CD14-positive monocyte (primary cell): ENCODE data around the gene CCDC117. TPM values are rescaled to one million over a fixed set of nuclear protein-coding genes. Genes with fewer than 3 reads are reported as not detected.

Source experiments
- DNase-seq, 3 donors: peaks; one replicate each; pipeline ENCODE4 v3.0.0-alpha.2; 2011 to 2022
- H2AFZ ChIP-seq: 2 replicates; pipeline ENCODE4 v1.6.0; 2012; ENCODE audit warnings: mild to moderate bottlenecking, low read depth, low read length, inconsistent platforms; ENCODE audit not compliant: insufficient read depth, poor library complexity, severe bottlenecking
- H3K27ac ChIP-seq, 2 donors: 1 replicate in 1 of 2; 2 replicates in 1 of 2; pipeline ENCODE4 v1.5.1; 2012 to 2013; ENCODE audit warnings: low read length in 2 of 2, control low read depth in 1 of 2, inconsistent platforms in 1 of 2, low read depth in 1 of 2, mild to moderate bottlenecking in 1 of 2
- H3K27me3 ChIP-seq, 2 donors: one replicate each; pipeline versions ENCODE4 v1.6.0 to v1.6.1; 2011 to 2013; ENCODE audit warnings: low read length in 2 of 2; ENCODE audit not compliant: control insufficient read depth in 2 of 2, insufficient read depth in 2 of 2
- H3K36me3 ChIP-seq, 2 donors: replicated peaks in 1 of 2; 1 replicate in 1 of 2; 2 replicates in 1 of 2; pipeline versions ENCODE4 v1.5.1 to v1.6.1; 2012 to 2013; ENCODE audit warnings: low read length in 2 of 2, control low read depth in 1 of 2, inconsistent platforms in 1 of 2, mild to moderate bottlenecking in 1 of 2; ENCODE audit not compliant: insufficient read depth in 2 of 2, control insufficient read depth in 1 of 2
- H3K4me1 ChIP-seq, 2 donors: 1 replicate in 1 of 2; 2 replicates in 1 of 2; pipeline versions ENCODE4 v1.5.1 to v1.6.1; 2012 to 2013; ENCODE audit warnings: low read length in 2 of 2, control low read depth in 1 of 2, inconsistent platforms in 1 of 2, mild to moderate bottlenecking in 1 of 2, moderate library complexity in 1 of 2; ENCODE audit not compliant: insufficient read depth in 2 of 2, control insufficient read depth in 1 of 2
- H3K4me2 ChIP-seq: replicated peaks from 2 replicates; pipeline ENCODE3; 2012; ENCODE audit warnings: low read length, moderate library complexity, mild to moderate bottlenecking; ENCODE audit not compliant: poor library complexity, severe bottlenecking; ENCODE audit errors: extremely low read depth
- H3K4me3 ChIP-seq, 3 experiments: fragments of 200-600 bp in 1 of 3; sonication (generic) in 1 of 3; replicated peaks in 1 of 3; 1 replicate in 2 of 3; 2 replicates in 1 of 3; pipeline ENCODE4 v1.5.1; 2011 to 2013; ENCODE audit warnings: low read length in 3 of 3, mild to moderate bottlenecking in 3 of 3, control low read depth in 2 of 3, low read depth in 2 of 3, inconsistent platforms in 1 of 3, moderate library complexity in 1 of 3
- H3K79me2 ChIP-seq: 2 replicates; pipeline ENCODE4 v1.6.0; 2012; ENCODE audit warnings: mild to moderate bottlenecking, control low read depth, inconsistent platforms, low read length, moderate library complexity; ENCODE audit not compliant: insufficient read depth
- H3K9ac ChIP-seq: 2 replicates; pipeline ENCODE4 v1.6.0; 2017; ENCODE audit warnings: low read length, mild to moderate bottlenecking; ENCODE audit not compliant: insufficient read depth, poor library complexity, severe bottlenecking
- H3K9me3 ChIP-seq, 2 donors: replicated peaks in 1 of 2; 1 replicate in 1 of 2; 2 replicates in 1 of 2; pipeline versions ENCODE4 v1.5.1 to v1.6.1; 2012 to 2013; ENCODE audit warnings: low read length in 2 of 2, control low read depth in 1 of 2; ENCODE audit not compliant: control insufficient read depth in 1 of 2, insufficient read depth in 1 of 2
- H4K20me1 ChIP-seq: 2 replicates; pipeline ENCODE4 v1.6.0; 2012; ENCODE audit warnings: mild to moderate bottlenecking, low read length, control low read depth, moderate library complexity; ENCODE audit not compliant: insufficient read depth
- H3K27ac Mint-ChIP-seq, 7 donors: one replicate each; pipeline ENCODE4 v1.8.0; 2020; ENCODE audit warnings: mild to moderate bottlenecking in 7 of 7, mixed read lengths in 7 of 7, moderate library complexity in 6 of 7, inconsistent platforms in 2 of 7
- H3K27me3 Mint-ChIP-seq, 3 donors: one replicate each; pipeline ENCODE4 v1.8.0; 2021 to 2022; ENCODE audit warnings: low read depth in 3 of 3, mild to moderate bottlenecking in 3 of 3, mixed read lengths in 3 of 3, moderate library complexity in 3 of 3, inconsistent platforms in 1 of 3
- H3K36me3 Mint-ChIP-seq, 2 donors: one replicate each; pipeline ENCODE4 v1.8.0; 2020; ENCODE audit warnings: mixed read lengths in 2 of 2, inconsistent platforms in 1 of 2, mild to moderate bottlenecking in 1 of 2
- H3K4me1 Mint-ChIP-seq: one replicate; pipeline ENCODE4 v1.8.0; 2020; ENCODE audit warnings: mild to moderate bottlenecking, mixed read lengths
- H3K4me3 Mint-ChIP-seq, 2 donors: one replicate each; pipeline ENCODE4 v1.8.0; 2020; ENCODE audit warnings: mild to moderate bottlenecking in 2 of 2, mixed read lengths in 2 of 2, moderate library complexity in 1 of 2
- H3K9me3 Mint-ChIP-seq, 7 donors: one replicate each; pipeline ENCODE4 v1.8.0; 2020 to 2022; ENCODE audit warnings: mixed read lengths in 7 of 7, mild to moderate bottlenecking in 6 of 7, moderate library complexity in 6 of 7, inconsistent platforms in 2 of 7
- WGBS: methylation state at CpG from one replicate; pipeline ENCODE4 v1.1.5; 2013; ENCODE audit warnings: missing lambda C conversion rate; ENCODE audit not compliant: insufficient coverage; 5-methylcytosine and 5-hydroxymethylcytosine counted together
- intact Hi-C, 2 donors: fragments of 100-400 bp; cut with micrococcal nuclease; formaldehyde crosslinking; loops; one replicate each; pipeline versions ENCODE4 v1.15.0 to v1.15.1; 2023
- polyA plus RNA-seq, 3 donors: library from polyadenylated mRNA; depleted of rRNA in 1 of 3; unstranded in 2 of 3; stranded (reverse) in 1 of 3; fragments of 300-500 nt in 2 of 3; fragments of >200 nt in 1 of 3; fragmentation: Illumina TruSeq in 2 of 3; gene quantifications; 1 replicate in 2 of 3; 2 replicates in 1 of 3; pipeline ENCODE4 v1.2.3, GENCODE V29; 2012 to 2021
- TF ChIP-seq, protein P1 (sequence below): fragments of 200-600 bp; IDR thresholded peaks from one replicate; pipeline ENCODE4 v1.8.0; 2022; ENCODE audit warnings: antibody characterized with exemption, mild to moderate bottlenecking

CCDC117 gene
- polyA plus RNA-seq, 3 donors: 6.8 to 12.6 (median 10.3) TPM

DNA sequence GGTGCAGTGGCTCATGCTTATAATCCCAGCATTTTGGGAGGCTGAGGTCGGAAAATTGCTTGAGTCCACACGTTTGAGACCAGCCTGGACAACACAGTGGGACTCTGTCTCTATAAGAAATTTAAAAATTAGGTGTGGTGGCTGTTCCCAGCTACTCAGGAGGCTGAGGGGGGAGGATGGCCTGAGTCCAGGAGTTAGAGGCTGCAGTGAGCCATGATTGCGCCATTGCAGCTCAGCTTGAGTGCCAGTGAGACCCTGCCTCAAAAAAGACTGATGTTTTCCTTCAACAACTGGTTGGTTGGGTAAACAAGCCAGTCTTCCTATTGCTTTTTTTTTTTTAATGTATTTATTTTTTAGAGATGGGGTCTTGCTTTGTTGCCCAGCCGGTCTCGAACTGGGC, 18.6 kb downstream of the CCDC117 start:
- Histone ChIP-seq H3K9ac (no peak overlapping the region), H3K79me2 (peaks cover 27% of the 10 kb centered on the region), H3K4me1 (no peaks in the 10 kb centered on the region), H3K27ac (no peak overlapping the region), H3K9me3 (no peaks in the 10 kb centered on the region), H3K27me3 (no peaks in the 10 kb centered on the region), H4K20me1 (peaks cover 65% of the 10 kb centered on the region), H2AFZ (no peak overlapping the region), H3K4me3 (no peak overlapping the region), H3K4me2 (no peak overlapping the region), H3K36me3 (peaks cover 48 to 59% of the 10 kb centered on the region in 2 donors)
- intact Hi-C loops: loop anchor here (5.0 to 10.0 kb wide), 2 partner anchors 36 to 94 kb away; partner anchors contain the start of gene ZNRF3 (in 1 of the 2)
- Mint-ChIP-seq H3K4me3 (no peak overlapping the region), H3K36me3 (peaks cover 45 to 60% of the 10 kb centered on the region in 2 donors), H3K27me3 (no peaks in the 10 kb centered on the region), H3K9me3 (no peaks in the 10 kb centered on the region), H3K27ac (peak overlapping the region in 4 of 7 donors; percentile 15 to 60 (median 50)), H3K4me1 (peaks cover 26% of the 10 kb centered on the region)
- no peak for DNase-seq
- 93% methylated on average over 3 of the region's 5 CpGs for WGBS
- TF ChIP-seq, protein P1, sequence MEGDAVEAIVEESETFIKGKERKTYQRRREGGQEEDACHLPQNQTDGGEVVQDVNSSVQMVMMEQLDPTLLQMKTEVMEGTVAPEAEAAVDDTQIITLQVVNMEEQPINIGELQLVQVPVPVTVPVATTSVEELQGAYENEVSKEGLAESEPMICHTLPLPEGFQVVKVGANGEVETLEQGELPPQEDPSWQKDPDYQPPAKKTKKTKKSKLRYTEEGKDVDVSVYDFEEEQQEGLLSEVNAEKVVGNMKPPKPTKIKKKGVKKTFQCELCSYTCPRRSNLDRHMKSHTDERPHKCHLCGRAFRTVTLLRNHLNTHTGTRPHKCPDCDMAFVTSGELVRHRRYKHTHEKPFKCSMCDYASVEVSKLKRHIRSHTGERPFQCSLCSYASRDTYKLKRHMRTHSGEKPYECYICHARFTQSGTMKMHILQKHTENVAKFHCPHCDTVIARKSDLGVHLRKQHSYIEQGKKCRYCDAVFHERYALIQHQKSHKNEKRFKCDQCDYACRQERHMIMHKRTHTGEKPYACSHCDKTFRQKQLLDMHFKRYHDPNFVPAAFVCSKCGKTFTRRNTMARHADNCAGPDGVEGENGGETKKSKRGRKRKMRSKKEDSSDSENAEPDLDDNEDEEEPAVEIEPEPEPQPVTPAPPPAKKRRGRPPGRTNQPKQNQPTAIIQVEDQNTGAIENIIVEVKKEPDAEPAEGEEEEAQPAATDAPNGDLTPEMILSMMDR: no peak

DNA sequence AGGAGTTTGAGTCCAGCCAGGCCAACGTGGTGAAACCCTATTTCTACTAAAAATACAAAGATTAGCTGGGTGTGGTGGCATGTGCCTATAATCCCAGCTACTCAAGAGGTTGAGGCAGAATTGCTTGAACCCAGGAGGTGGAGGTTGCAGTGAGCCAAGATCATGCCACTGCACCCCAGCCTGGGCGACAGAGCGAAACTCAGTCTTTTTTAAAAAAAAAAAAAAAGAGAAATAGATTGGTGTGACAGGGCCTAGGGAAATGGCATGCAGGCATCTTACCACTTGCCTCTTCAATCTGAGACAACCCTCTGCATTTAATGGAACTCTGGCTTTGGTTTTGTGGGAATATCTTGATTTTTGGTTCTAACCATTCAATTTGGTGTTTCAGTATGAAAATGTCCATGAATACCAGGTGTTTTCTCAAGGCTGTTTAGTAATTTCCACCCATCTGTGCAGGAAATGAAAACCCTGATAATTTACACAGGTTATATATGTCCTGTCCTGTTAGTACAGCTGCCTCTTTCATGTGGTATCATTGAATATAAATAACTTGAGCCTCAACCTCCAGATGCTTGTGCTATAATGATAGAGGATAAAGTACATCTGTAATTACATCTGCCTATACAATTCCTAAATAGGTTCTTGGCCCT, 19.5 kb downstream of the CCDC117 start:
- intact Hi-C loops: loop anchor here (5.0 to 10.0 kb wide), 2 partner anchors 35 to 93 kb away; partner anchors contain the start of gene ZNRF3 (in 1 of the 2)
- H4K20me1 ChIP-seq: peaks cover 71% of the 10 kb centered on the region
- peak overlapping the region; percentile 14 to 49 for H3K27ac ChIP-seq
- H3K9ac ChIP-seq: no peak overlapping the region
- no peaks in the 10 kb centered on the region for H3K9me3 ChIP-seq
- no peak for DNase-seq
- H3K4me2 ChIP-seq: no peak overlapping the region
- peak overlapping the region in 5 of 7 donors; percentile 36 to 60 (median 46) for H3K27ac Mint-ChIP-seq
- TF ChIP-seq, protein P1: no peak
- H3K4me3 Mint-ChIP-seq: no peak overlapping the region
- H3K27me3 Mint-ChIP-seq: no peaks in the 10 kb centered on the region
- no peak overlapping the region for H2AFZ ChIP-seq
- H3K4me3 ChIP-seq: no peak overlapping the region
- no peaks in the 10 kb centered on the region for H3K27me3 ChIP-seq
- no CpG with 5 or more reads among the region's 3 CpGs for WGBS
- H3K36me3 ChIP-seq: peaks cover 48 to 59% of the 10 kb centered on the region in 2 donors
- H3K4me1 Mint-ChIP-seq: peaks cover 34% of the 10 kb centered on the region
- H3K4me1 ChIP-seq: no peaks in the 10 kb centered on the region
- no peaks in the 10 kb centered on the region for H3K9me3 Mint-ChIP-seq
- peaks cover 46 to 60% of the 10 kb centered on the region in 2 donors for H3K36me3 Mint-ChIP-seq
- H3K79me2 ChIP-seq: peaks cover 35% of the 10 kb centered on the region
